SK-N-MC (cell line): ENCODE results near the gene PTPN1.

Experiments used
- EZH2 ChIP-seq: fragments of 200-600 bp; sonication (generic); IDR thresholded peaks from one replicate; pipeline ENCODE4 v1.6.1; 2017; ENCODE audit warnings: antibody characterized with exemption
- POLR2AphosphoS5 ChIP-seq: IDR thresholded peaks from 2 replicates; pipeline ENCODE4 v1.6.1; 2012; ENCODE audit warnings: mild to moderate bottlenecking, low read depth, low read length, borderline replicate concordance

GRCh38 chr20:50565383-50565782 lies 55.2 kb downstream of the PTPN1 start:
- TF ChIP-seq EZH2 (no peak), POLR2AphosphoS5 (no peak)
